MM.1S (cell line): ENCODE measurements around the gene SCN2A.

ENCODE experiments used
- CTCF ChIP-seq: fragments of 300-600 bp; sonication (generic); IDR thresholded peaks from 2 replicates; pipeline ENCODE4 v1.5.1; 2016; ENCODE audit warnings: antibody characterized with exemption, low read length, mixed read lengths
- EZH2 ChIP-seq: fragments of 300-600 bp; sonication (generic); optimal IDR thresholded peaks from 2 replicates; pipeline ENCODE3; 2017; ENCODE audit warnings: low read depth, mild to moderate bottlenecking, antibody characterized with exemption, low read length, mixed read lengths
- EZH2phosphoT487 ChIP-seq: fragments of 300-600 bp; sonication (generic); IDR thresholded peaks from 2 replicates; pipeline ENCODE4 v1.6.1; 2018; ENCODE audit warnings: antibody characterized with exemption, low read length

- TF ChIP-seq CTCF (no peak), EZH2 (no peak), EZH2phosphoT487 (no peak)
Observed at GRCh38 chr2:165382362-165382761, 143.1 kb downstream of the SCN2A start.
